AG10803 (cell line): Measurements from ENCODE around the gene ASMT.
"Not testable (repeated sequence)": the region's sequence is repeated elsewhere in the genome, so short reads cannot be mapped to it uniquely, and the experiment has no call there.

Source experiments
- DNase-seq: peaks from one replicate; pipeline ENCODE4 v3.0.0; 2010; ENCODE audit warnings: low read depth
- H3K4me3 ChIP-seq: 2 replicates; pipeline ENCODE4 v1.5.1; 2011; ENCODE audit warnings: mild to moderate bottlenecking, low read length, control low read depth
- CTCF ChIP-seq: conservative IDR thresholded peaks from 2 replicates; pipeline ENCODE4 v1.5.1; 2011; ENCODE audit warnings: mild to moderate bottlenecking, low read length, control low read depth, inconsistent platforms

Gene ASMT

GRCh38 chrX:1673337-1673736 lies 58.5 kb downstream of the ASMT start:
- no peak overlapping the region for H3K4me3 ChIP-seq
- TF ChIP-seq CTCF, result peak; percentile 65
- peak; percentile 22 for DNase-seq

- TF ChIP-seq CTCF, result no peak
Measured at GRCh38 chrX:1676866-1677265, 62.0 kb downstream of the ASMT start.

GRCh38 chrX:1679238-1679637 lies 64.4 kb downstream of the ASMT start:
- no peak for TF ChIP-seq CTCF
- no peak overlapping the region for H3K4me3 ChIP-seq
- peak; percentile 32 for DNase-seq

More at GRCh38 chrX:1676866-1677265, 62.0 kb downstream of the ASMT start:
- no peak overlapping the region for H3K4me3 ChIP-seq
- no peak for DNase-seq

- no peak for DNase-seq
- H3K4me3 ChIP-seq, result no peak overlapping the region
- no peak for TF ChIP-seq CTCF
Measured at GRCh38 chrX:1681439-1681838, 66.6 kb downstream of the ASMT start.

- H3K4me3 ChIP-seq, DNase-seq: not testable (repeated sequence)
Measured at GRCh38 chrX:1681856-1682255, 67.0 kb downstream of the ASMT start.

GRCh38 chrX:1682501-1682900 lies 67.6 kb downstream of the ASMT start:
- DNase-seq, H3K4me3 ChIP-seq: not testable (repeated sequence)

GRCh38 chrX:1684883-1685282 lies 70.0 kb downstream of the ASMT start:
- not testable (repeated sequence) for H3K4me3 ChIP-seq
- peak; percentile 5 for DNase-seq

GRCh38 chrX:1685444-1685880 lies 70.6 kb downstream of the ASMT start:
- DNase-seq, H3K4me3 ChIP-seq: not testable (repeated sequence)

- H3K4me3 ChIP-seq, result no peak overlapping the region
- DNase-seq, result peak; percentile 60
- no peak for TF ChIP-seq CTCF
Measured at GRCh38 chrX:1686642-1687041, 71.8 kb downstream of the ASMT start.
